Skeletal muscle cell (primary cell): ENCODE data around the gene AQP11.

ENCODE experiments used
- DNase-seq: peaks from one replicate; pipeline ENCODE4 v3.0.0-alpha.2; 2010; ENCODE audit warnings: low read depth
- H3K4me3 ChIP-seq: 2 replicates; pipeline ENCODE4 v1.5.1; 2011; ENCODE audit warnings: low read depth, mild to moderate bottlenecking, control low read depth, low read length, moderate library complexity

AQP11 gene

GRCh38 chr11:77650123-77650522, 60.4 kb downstream of the AQP11 start:
- no peak for DNase-seq

GRCh38 chr11:77654770-77655434, 65.1 kb downstream of the AQP11 start:
- DNase-seq: no peak
- H3K4me3 ChIP-seq: no peak overlapping the region

More at GRCh38 chr11:77650123-77650522, 60.4 kb downstream of the AQP11 start:
- no peak overlapping the region for H3K4me3 ChIP-seq

- no peak for DNase-seq
- no peak overlapping the region for H3K4me3 ChIP-seq
Observed at GRCh38 chr11:77656362-77656761, 66.6 kb downstream of the AQP11 start.

- DNase-seq: no peak
- H3K4me3 ChIP-seq: no peak overlapping the region
Observed at GRCh38 chr11:77658213-77659013, 68.7 kb downstream of the AQP11 start.
